Prostate gland (tissue), 2 donors: ENCODE results near the gene TOE1. TPM values are rescaled to one million over a fixed set of nuclear protein-coding genes. Genes with fewer than 3 reads are reported as not detected.
A peak's percentile ranks its signal among the peaks of the same experiment; 100 is the strongest.

Experiments used
- DNase-seq: peaks from one replicate; pipeline ENCODE4 v3.0.0-alpha.2; 2019; ENCODE audit warnings: low spot score
- H3K27ac ChIP-seq, 2 donors: fragments of 200-600 bp; sonication (generic); 2 replicates each; pipeline ENCODE4 v1.5.1; 2017 to 2019
- H3K27me3 ChIP-seq: fragments of 200-600 bp; sonication (generic); replicated peaks from 2 replicates; pipeline ENCODE4 v1.5.1; 2019; ENCODE audit not compliant: insufficient read depth
- H3K36me3 ChIP-seq, 2 donors: fragments of 200-600 bp; sonication (generic); 1 replicate in 1 of 2; 2 replicates in 1 of 2; pipeline versions ENCODE4 v1.5.1 to v1.8.1; 2017 to 2019
- H3K4me1 ChIP-seq: fragments of 200-600 bp; sonication (generic); replicated peaks from 2 replicates; pipeline ENCODE4 v1.5.1; 2019
- H3K4me3 ChIP-seq, 2 donors: fragments of 200-600 bp; sonication (generic); 2 replicates each; pipeline ENCODE4 v1.5.1; 2017 to 2019
- H3K9me3 ChIP-seq: fragments of 200-600 bp; sonication (generic); 2 replicates; pipeline ENCODE4 v1.5.1; 2017
- POLR2A ChIP-seq: fragments of 450-650 bp; IDR thresholded peaks from one replicate; pipeline ENCODE4 v1.6.1; 2016; ENCODE audit warnings: antibody characterized with exemption, mild to moderate bottlenecking
- POLR2AphosphoS5 ChIP-seq: sonication (generic); formaldehyde crosslinking; IDR thresholded peaks from one replicate; pipeline ENCODE4 v1.6.1; 2017; ENCODE audit warnings: antibody characterized with exemption
- WGBS: methylation state at CpG from one replicate; pipeline ENCODE4 v1.1.5; 2018; 5-methylcytosine and 5-hydroxymethylcytosine counted together
- intact Hi-C: fragments of 100-400 bp; cut with DNase I; formaldehyde crosslinking; loops from one replicate; pipeline ENCODE4 v1.14.2; 2022
- total RNA-seq, 2 donors: library from RNA; depleted of rRNA; stranded (reverse); fragments of >200 nt; gene quantifications; one replicate each; pipeline ENCODE4 v1.1.0, GENCODE V29; 2016
- TF ChIP-seq, protein P1 (sequence below), 4 experiments: fragments of 200-600 bp in 2 of 4; fragments of 450-650 bp in 2 of 4; sonication (generic) in 2 of 4; IDR thresholded peaks; 1 replicate in 3 of 4; 2 replicates in 1 of 4; pipeline ENCODE4 v1.5.1; 2016 to 2019; ENCODE audit warnings: antibody characterized with exemption in 4 of 4, mild to moderate bottlenecking in 2 of 4, moderate library complexity in 2 of 4

The TOE1 gene
- total RNA-seq, 2 donors from 2014 or later = 14.8 to 15.7 TPM

DNA sequence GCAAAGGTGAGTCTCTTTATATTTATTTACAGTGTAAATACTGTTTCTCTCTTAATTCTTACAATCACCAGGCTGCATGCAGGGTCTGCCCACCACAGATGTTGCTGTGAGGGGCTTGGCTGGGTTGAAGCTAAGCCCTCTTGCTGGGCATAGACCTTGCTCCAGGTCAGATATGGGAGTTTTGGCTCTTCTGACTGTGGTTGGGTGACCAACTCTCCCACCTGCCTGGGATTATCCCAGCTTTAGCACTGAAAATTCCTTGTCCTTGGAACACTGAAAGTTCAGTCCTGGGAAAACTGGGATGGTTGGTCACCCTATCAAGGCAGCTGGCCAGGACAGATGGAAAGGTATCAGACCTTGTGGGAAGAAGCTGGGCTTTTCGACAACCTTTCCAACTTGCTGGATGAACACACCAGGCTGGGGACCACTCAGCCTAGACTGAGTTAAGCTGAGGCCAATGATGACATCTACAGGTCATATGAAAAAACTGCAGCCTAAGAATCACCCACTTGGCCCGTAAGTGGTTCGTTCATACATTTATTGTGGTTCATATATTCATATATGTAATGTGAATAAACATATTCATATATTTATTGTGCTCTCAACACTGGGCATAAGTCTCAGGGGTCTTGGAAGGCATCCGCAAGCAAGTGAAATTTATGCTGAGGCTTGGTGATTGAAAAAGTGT lies 39.8 kb upstream of the TOE1 start:
- intact Hi-C loops = loop anchor here (5.0 to 10.0 kb wide), 4 partner anchors 192 to 565 kb away; partner anchors contain the start of genes KIF2C, RNU5D-1, RPS8 and TESK2
- no peak overlapping the region for H3K4me3 ChIP-seq
- TF ChIP-seq, protein P1, sequence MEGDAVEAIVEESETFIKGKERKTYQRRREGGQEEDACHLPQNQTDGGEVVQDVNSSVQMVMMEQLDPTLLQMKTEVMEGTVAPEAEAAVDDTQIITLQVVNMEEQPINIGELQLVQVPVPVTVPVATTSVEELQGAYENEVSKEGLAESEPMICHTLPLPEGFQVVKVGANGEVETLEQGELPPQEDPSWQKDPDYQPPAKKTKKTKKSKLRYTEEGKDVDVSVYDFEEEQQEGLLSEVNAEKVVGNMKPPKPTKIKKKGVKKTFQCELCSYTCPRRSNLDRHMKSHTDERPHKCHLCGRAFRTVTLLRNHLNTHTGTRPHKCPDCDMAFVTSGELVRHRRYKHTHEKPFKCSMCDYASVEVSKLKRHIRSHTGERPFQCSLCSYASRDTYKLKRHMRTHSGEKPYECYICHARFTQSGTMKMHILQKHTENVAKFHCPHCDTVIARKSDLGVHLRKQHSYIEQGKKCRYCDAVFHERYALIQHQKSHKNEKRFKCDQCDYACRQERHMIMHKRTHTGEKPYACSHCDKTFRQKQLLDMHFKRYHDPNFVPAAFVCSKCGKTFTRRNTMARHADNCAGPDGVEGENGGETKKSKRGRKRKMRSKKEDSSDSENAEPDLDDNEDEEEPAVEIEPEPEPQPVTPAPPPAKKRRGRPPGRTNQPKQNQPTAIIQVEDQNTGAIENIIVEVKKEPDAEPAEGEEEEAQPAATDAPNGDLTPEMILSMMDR (IDR thresholded peaks at IDR 0.05) = peak in 3 of 4 experiments; percentile 45 to 69 (median 69)
- no peak for TF ChIP-seq POLR2A
- no peaks in the 10 kb centered on the region for H3K27me3 ChIP-seq
- DNase-seq = no peak
- H3K27ac ChIP-seq = no peak overlapping the region
- no peaks in the 10 kb centered on the region for H3K9me3 ChIP-seq
- WGBS = 8% methylated on average over 4 of the region's 4 CpGs
- no peaks in the 10 kb centered on the region for H3K36me3 ChIP-seq
- H3K4me1 ChIP-seq = no peaks in the 10 kb centered on the region

DNA sequence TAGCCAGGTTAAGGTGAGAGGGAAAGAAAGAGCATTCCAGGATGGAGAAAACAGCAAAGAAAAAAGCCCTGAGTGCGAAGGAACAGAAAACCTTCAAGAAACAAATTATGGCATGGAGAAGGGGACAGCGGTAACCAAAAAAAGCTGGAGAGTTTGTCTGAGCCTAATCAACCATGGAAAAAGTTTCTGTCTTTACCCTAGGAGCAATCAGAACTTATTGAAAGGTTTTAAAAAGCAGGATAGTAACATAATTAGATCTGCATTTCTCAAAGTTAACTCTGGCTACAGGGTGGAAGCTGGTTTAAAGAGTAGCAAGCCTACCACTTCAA lies 39.3 kb upstream of the TOE1 start:
- Histone ChIP-seq H3K36me3 (no peaks in the 10 kb centered on the region), H3K4me3 (no peak overlapping the region), H3K9me3 (no peaks in the 10 kb centered on the region), H3K4me1 (no peaks in the 10 kb centered on the region), H3K27ac (no peak overlapping the region), H3K27me3 (no peaks in the 10 kb centered on the region)
- 70% methylated on average over 2 of the region's 2 CpGs for WGBS
- intact Hi-C loops = loop anchor here (5.0 to 10.0 kb wide), 4 partner anchors 192 to 566 kb away; partner anchors contain the start of genes KIF2C, RNU5D-1, RPS8 and TESK2
- no peak for DNase-seq
- TF ChIP-seq, protein P1 (IDR thresholded peaks at IDR 0.05) = no peak
- TF ChIP-seq POLR2A = no peak
- TF ChIP-seq POLR2AphosphoS5 = no peak

DNA sequence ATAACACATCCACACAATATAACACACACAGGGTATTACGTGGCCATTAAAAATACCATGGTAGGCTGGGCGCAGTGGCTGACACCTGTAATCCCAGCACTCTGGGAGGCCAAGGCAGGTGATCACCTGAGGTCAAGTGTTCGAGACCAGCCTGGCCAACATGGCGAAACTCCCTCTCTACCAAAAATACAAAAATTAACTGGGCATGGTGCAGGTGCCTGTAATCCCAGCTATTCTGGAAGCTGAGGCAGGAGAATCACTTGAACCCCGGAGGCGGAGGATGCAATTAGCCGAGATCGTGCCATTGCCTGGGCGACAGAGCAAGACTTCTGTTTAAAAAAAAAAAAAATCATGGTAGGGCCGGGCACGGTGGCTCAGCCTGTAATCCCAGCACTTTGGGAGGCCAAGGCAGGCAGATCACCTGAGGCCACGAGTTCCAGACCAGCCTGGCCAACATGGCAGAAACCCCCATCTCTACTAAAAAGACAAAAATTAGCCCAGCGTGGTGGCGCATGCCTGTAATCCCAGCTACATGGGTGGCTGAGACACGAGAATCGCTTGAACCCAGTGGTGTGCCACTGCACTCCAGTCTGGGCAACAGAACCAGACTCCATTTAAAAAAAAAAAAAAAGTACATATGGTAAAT lies 37.3 kb upstream of the TOE1 start:
- Histone ChIP-seq H3K36me3 (no peaks in the 10 kb centered on the region), H3K9me3 (no peaks in the 10 kb centered on the region), H3K27ac (peak overlapping the region; percentile 86 to 90), H3K27me3 (no peaks in the 10 kb centered on the region), H3K4me1 (no peaks in the 10 kb centered on the region), H3K4me3 (peak overlapping the region; percentile 61 to 63)
- intact Hi-C loops = loop anchor here (2.0 to 10.0 kb wide), 5 partner anchors 190 to 568 kb away; partner anchors contain the start of genes KIF2C, RNU5D-1, RPS8 and TESK2
- WGBS = 81% methylated on average over 16 of the region's 16 CpGs
- TF ChIP-seq POLR2A = no peak
- no peak for TF ChIP-seq POLR2AphosphoS5
- TF ChIP-seq, protein P1 (IDR thresholded peaks at IDR 0.05) = no peak
- no peak for DNase-seq

- Histone ChIP-seq H3K27ac (peak overlapping the region; percentile 86 to 90), H3K27me3 (no peaks in the 10 kb centered on the region), H3K4me1 (no peaks in the 10 kb centered on the region), H3K9me3 (no peaks in the 10 kb centered on the region), H3K36me3 (no peaks in the 10 kb centered on the region), H3K4me3 (peak overlapping the region; percentile 61 to 63)
- peak; percentile 98 for DNase-seq
- WGBS = under 1% methylated on average over 63 of the region's 68 CpGs
- intact Hi-C loops = loop anchor here (2.0 to 10.0 kb wide), 5 partner anchors 189 to 569 kb away; partner anchors contain the start of genes KIF2C, RNU5D-1, RPS8 and TESK2
- TF ChIP-seq POLR2AphosphoS5 (peak; percentile 69), POLR2A (peak; percentile 82)
- TF ChIP-seq, protein P1 (IDR thresholded peaks at IDR 0.05) = peak; percentile 65 to 85 (median 79)
These were observed 36.3 kb upstream of the TOE1 start for GRCh38 chr1:45303520-45304310.
